Caco-2 (cell line): ENCODE results near the gene ATP1A4. TPM values are rescaled to one million over a fixed set of nuclear protein-coding genes. Genes with fewer than 3 reads are reported as not detected.

Source experiments
- BruUV-seq: library from RNA; stranded (reverse); fragments of 400-500 nt; replicated peaks from 2 replicates; lab custom pipeline; 2021; lab: Mats Ljungman, UMichigan
- CTCF ChIA-PET: fragments of 300-600 bp; sonication (Branson Sonifier 250); formaldehyde crosslinking; loops from one replicate; lab custom pipeline; 2022; ENCODE audit warnings: antibody characterized with exemption; lab: Charles Lee
- POLR2A ChIA-PET: fragments of 300-600 bp; sonication (Branson Sonifier 250); formaldehyde crosslinking; loops from one replicate; lab custom pipeline; 2022; ENCODE audit warnings: antibody characterized with exemption; lab: Charles Lee
- DNase-seq, 2 experiments: peaks; one replicate each; pipeline versions ENCODE4 v3.0.0 to v3.0.0-alpha.2; 2020 to 2022
- H3K27me3 ChIP-seq: replicated peaks from 2 replicates; pipeline ENCODE4 v1.6.0; 2011; ENCODE audit warnings: low read length; ENCODE audit not compliant: control insufficient read depth, insufficient read depth
- H3K36me3 ChIP-seq: 2 replicates; pipeline ENCODE4 v1.5.1; 2011; ENCODE audit warnings: low read length; ENCODE audit not compliant: control insufficient read depth, insufficient read depth
- H3K4me1 ChIP-seq: fragments of 250-450 bp; sonication (Bioruptor Pico); 2 replicates; pipeline ENCODE4 v1.5.1; 2020; ENCODE audit warnings: mild to moderate bottlenecking
- H3K4me3 ChIP-seq: 2 replicates; pipeline ENCODE4 v1.5.1; 2011; ENCODE audit warnings: low read depth, mild to moderate bottlenecking, control low read depth, low read length
- H3K9me3 ChIP-seq: fragments of 250-450 bp; sonication (Bioruptor Pico); 2 replicates; pipeline ENCODE4 v1.5.1; 2020; ENCODE audit warnings: mild to moderate bottlenecking, moderate library complexity
- H3K27ac Mint-ChIP-seq: one replicate; pipeline ENCODE4 v1.8.0; 2022; ENCODE audit warnings: mixed read lengths; ENCODE audit not compliant: unreplicated experiment
- H3K27me3 Mint-ChIP-seq: one replicate; pipeline ENCODE4 v1.8.0; 2022; ENCODE audit warnings: mixed read lengths; ENCODE audit not compliant: insufficient read depth, unreplicated experiment
- H3K36me3 Mint-ChIP-seq: one replicate; pipeline ENCODE4 v1.8.0; 2022; ENCODE audit warnings: mild to moderate bottlenecking, mixed read lengths; ENCODE audit not compliant: insufficient read depth, unreplicated experiment
- H3K4me1 Mint-ChIP-seq: one replicate; pipeline ENCODE4 v1.8.0; 2022; ENCODE audit warnings: low read depth, mixed read lengths; ENCODE audit not compliant: unreplicated experiment
- H3K4me3 Mint-ChIP-seq: one replicate; pipeline ENCODE4 v1.8.0; 2022; ENCODE audit warnings: mild to moderate bottlenecking, moderate library complexity, mixed read lengths; ENCODE audit not compliant: unreplicated experiment
- H3K9me3 Mint-ChIP-seq: one replicate; pipeline ENCODE4 v1.8.0; 2022; ENCODE audit warnings: mixed read lengths; ENCODE audit not compliant: unreplicated experiment
- intact Hi-C: fragments of 100-400 bp; cut with micrococcal nuclease; formaldehyde crosslinking; loops from one replicate; pipeline ENCODE4 v1.10.0; 2022; ENCODE audit not compliant: unreplicated experiment
- total RNA-seq: library from RNA; stranded (reverse); gene quantifications from 2 replicates; pipeline ENCODE4 v1.2.3, GENCODE V29; 2022
- TF ChIP-seq, protein P1 (sequence below), 2 experiments: fragments of 200-600 bp in 1 of 2; IDR thresholded peaks; 1 replicate in 1 of 2; 2 replicates in 1 of 2; pipeline versions ENCODE4 v1.5.1 to v1.8.0; 2011 to 2022; ENCODE audit warnings: antibody characterized with exemption in 1 of 2, control low read depth in 1 of 2, inconsistent platforms in 1 of 2, low read depth in 1 of 2, low read length in 1 of 2, mild to moderate bottlenecking in 1 of 2, moderate library complexity in 1 of 2; ENCODE audit not compliant: insufficient read depth in 1 of 2, severe bottlenecking in 1 of 2, unreplicated experiment in 1 of 2

Gene ATP1A4
- total RNA-seq, 1 experiment from 2014 or later: not detected

DNA sequence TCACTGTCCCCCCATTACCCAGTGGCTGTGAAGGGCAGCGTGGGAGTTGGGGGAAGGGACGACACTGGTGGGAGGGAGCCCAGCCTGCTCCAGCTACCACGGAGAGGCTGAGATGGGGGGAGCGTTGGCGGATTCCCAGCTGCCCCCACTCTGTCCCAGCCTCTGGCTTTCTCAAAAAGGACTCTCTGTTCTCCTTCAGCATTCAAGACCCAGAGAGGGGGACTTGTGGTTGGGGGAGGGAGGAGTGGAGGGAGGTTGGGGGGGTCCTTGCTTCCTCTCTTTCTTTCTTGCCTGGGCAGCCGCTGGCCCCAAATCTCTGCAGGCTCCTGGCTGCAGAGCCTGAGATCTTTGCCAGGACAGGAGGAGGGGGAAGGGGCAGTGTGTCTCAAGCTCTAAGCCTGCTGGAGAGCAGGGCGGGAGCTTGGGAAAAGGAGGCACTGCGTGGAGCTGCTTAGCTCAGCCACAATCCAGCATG lies 33.7 kb upstream of the ATP1A4 start:
- intact Hi-C loops: no loop called here
- ChIA-PET CTCF (no interaction called here), POLR2A (no interaction called here)
- H3K36me3 Mint-ChIP-seq: no peaks in the 10 kb centered on the region
- no peaks in the 10 kb centered on the region for H3K4me1 Mint-ChIP-seq
- Histone ChIP-seq H3K4me1 (peaks cover 4% of the 10 kb centered on the region; the same call in 1 of the 2 replicates), H3K27me3 (no peaks in the 10 kb centered on the region), H3K36me3 (no peaks in the 10 kb centered on the region), H3K9me3 (no peaks in the 10 kb centered on the region), H3K4me3 (no peak overlapping the region)
- no peaks in the 10 kb centered on the region for H3K27me3 Mint-ChIP-seq
- H3K9me3 Mint-ChIP-seq: no peaks in the 10 kb centered on the region
- TF ChIP-seq, protein P1, sequence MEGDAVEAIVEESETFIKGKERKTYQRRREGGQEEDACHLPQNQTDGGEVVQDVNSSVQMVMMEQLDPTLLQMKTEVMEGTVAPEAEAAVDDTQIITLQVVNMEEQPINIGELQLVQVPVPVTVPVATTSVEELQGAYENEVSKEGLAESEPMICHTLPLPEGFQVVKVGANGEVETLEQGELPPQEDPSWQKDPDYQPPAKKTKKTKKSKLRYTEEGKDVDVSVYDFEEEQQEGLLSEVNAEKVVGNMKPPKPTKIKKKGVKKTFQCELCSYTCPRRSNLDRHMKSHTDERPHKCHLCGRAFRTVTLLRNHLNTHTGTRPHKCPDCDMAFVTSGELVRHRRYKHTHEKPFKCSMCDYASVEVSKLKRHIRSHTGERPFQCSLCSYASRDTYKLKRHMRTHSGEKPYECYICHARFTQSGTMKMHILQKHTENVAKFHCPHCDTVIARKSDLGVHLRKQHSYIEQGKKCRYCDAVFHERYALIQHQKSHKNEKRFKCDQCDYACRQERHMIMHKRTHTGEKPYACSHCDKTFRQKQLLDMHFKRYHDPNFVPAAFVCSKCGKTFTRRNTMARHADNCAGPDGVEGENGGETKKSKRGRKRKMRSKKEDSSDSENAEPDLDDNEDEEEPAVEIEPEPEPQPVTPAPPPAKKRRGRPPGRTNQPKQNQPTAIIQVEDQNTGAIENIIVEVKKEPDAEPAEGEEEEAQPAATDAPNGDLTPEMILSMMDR (IDR thresholded peaks at IDR 0.05; ENCODE audit: insufficient read depth in 1 of 2, low read depth in 1 of 2, low read length in 1 of 2, severe bottlenecking in 1 of 2, unreplicated experiment in 1 of 2): no peak
- BruUV-seq: no TSS peak
- no peak overlapping the region for H3K4me3 Mint-ChIP-seq
- DNase-seq: no peak
- no peak overlapping the region for H3K27ac Mint-ChIP-seq

DNA sequence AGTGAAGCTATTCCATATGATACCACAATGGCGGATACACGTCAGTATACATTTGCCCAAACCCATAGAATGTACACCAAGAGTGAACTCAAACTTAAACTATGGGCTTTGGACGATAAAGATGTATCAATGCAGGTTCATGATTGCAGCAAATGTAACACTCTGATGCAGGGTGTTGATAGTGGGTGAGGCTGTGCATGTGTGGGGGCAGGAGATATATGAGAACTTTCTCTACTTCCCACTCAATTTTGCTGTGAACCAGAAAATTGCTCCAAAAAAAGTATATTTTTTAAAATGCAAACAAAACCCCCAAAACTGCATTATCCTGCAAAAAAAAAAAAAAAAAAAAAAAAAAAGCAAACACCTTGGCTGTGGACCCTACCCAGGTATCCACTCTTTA lies 32.5 kb upstream of the ATP1A4 start:
- no peaks in the 10 kb centered on the region for H3K9me3 Mint-ChIP-seq
- no TSS peak for BruUV-seq

DNA sequence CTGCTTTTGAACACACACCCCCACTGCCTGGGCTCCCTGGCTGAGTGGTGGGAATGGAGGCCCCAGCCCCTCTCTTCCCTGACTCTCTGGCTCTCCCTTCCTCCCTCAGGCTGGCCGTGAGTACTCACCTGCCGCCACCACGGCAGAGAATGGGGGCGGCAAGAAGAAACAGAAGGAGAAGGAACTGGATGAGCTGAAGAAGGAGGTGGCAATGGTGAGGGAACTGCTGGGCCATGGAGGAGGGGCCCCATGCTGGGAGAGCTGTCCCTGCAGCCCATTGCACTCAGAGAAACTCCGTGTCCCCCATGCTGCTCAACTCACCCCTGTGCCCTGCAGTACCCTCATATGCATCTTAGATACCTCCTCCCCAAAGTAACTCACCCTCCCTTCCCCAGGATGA lies 30.6 kb upstream of the ATP1A4 start:
- H3K9me3 ChIP-seq: no peaks in the 10 kb centered on the region
- TF ChIP-seq, protein P1 (IDR thresholded peaks at IDR 0.05; ENCODE audit: insufficient read depth in 1 of 2, low read depth in 1 of 2, low read length in 1 of 2, severe bottlenecking in 1 of 2, unreplicated experiment in 1 of 2): no peak
- H3K27me3 ChIP-seq: no peaks in the 10 kb centered on the region
- Mint-ChIP-seq H3K36me3 (no peaks in the 10 kb centered on the region), H3K4me1 (peaks cover 11% of the 10 kb centered on the region), H3K27me3 (no peaks in the 10 kb centered on the region), H3K4me3 (no peak overlapping the region), H3K27ac (no peak overlapping the region), H3K9me3 (no peaks in the 10 kb centered on the region)
- intact Hi-C loops: no loop called here
- no peak for DNase-seq
- H3K4me1 ChIP-seq: peaks cover 23% of the 10 kb centered on the region
- H3K4me3 ChIP-seq: no peak overlapping the region
- BruUV-seq: no TSS peak
- H3K36me3 ChIP-seq: no peaks in the 10 kb centered on the region
- CTCF ChIA-PET: no interaction called here
- POLR2A ChIA-PET: no interaction called here

More for the DNA sequence above, 32.5 kb upstream of the ATP1A4 start:
- TF ChIP-seq, protein P1 (IDR thresholded peaks at IDR 0.05; ENCODE audit: insufficient read depth in 1 of 2, low read depth in 1 of 2, low read length in 1 of 2, severe bottlenecking in 1 of 2, unreplicated experiment in 1 of 2): no peak
- DNase-seq: no peak
- Mint-ChIP-seq H3K4me3 (no peak overlapping the region), H3K27ac (no peak overlapping the region), H3K4me1 (peaks cover 2% of the 10 kb centered on the region), H3K27me3 (no peaks in the 10 kb centered on the region), H3K36me3 (no peaks in the 10 kb centered on the region)
- intact Hi-C loops: no loop called here
- no peak overlapping the region for H3K4me3 ChIP-seq
- H3K36me3 ChIP-seq: no peaks in the 10 kb centered on the region
- no peaks in the 10 kb centered on the region for H3K27me3 ChIP-seq
- peaks cover 6% of the 10 kb centered on the region for H3K4me1 ChIP-seq
- no peaks in the 10 kb centered on the region for H3K9me3 ChIP-seq
- POLR2A ChIA-PET: no interaction called here
- CTCF ChIA-PET: no interaction called here
